HG03064 (cell line): ENCODE measurements around the gene WDR17.

ENCODE experiments used
- ATAC-seq: cut with Tn5 transposase; IDR thresholded peaks from one replicate; pipeline ENCODE4 v1.9.1; 2021; ENCODE audit warnings: low read depth; ENCODE audit not compliant: unreplicated experiment

The WDR17 gene

GRCh38 chr4:176084769-176085168 lies 19.1 kb downstream of the WDR17 start:
- ATAC-seq, result no peak

GRCh38 chr4:176090115-176090514 lies 24.5 kb downstream of the WDR17 start:
- no peak for ATAC-seq

DNA sequence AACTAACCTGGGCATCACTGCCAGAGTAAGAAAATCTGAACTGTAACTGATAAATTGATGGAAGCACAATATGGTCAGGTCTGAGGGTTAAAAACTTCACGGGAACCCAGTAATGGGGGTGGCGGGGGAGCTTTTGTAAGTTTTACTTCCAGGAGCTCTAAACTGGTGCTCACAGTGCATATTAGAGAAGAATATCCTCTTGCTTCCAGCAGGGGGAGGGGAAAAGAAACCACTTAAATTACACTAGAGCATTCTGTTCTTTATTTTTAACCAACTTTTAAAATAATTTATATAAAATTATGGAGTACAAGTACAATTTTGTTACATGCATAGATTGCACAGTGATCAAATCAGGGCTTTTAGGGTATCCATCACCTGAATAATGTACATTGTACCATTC lies 33.7 kb downstream of the WDR17 start:
- no peak for ATAC-seq

DNA sequence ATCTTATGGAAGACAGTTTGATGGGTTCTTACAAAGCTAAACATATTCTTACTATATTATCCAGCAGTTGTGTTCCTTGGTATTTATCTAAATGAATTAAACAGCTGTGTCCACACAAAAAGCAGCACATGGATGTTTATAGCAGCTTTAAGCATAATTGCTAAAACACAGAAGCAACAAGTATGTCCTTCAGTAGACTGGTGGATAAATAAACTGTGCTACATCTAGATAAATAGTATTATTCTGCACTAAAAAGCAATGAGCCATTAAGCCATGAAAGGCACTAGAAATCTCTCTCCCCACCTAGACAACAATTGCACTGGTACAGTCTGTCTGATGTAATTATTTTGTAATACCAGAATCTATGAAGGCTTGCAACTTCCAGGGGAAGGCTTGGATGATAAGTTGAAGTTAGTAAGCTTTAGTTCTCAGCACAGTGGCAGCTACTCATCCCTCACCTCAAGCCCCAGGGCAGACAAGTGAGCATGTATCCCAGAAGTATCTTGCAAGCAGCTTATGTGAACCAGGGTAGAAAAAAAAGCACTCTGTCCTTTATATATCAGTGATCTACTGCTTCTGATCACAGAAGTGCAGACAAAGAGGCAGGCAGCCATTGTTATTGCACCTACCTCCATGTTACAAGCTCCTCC lies 36.9 kb downstream of the WDR17 start:
- no peak for ATAC-seq

- ATAC-seq, result no peak
Observed at GRCh38 chr4:176107695-176108094, 42.1 kb downstream of the WDR17 start.

- peak; percentile 100 for ATAC-seq
Observed at GRCh38 chr4:176123710-176124407, 58.2 kb downstream of the WDR17 start.

- no peak for ATAC-seq
Observed at GRCh38 chr4:176125063-176125462, 59.4 kb downstream of the WDR17 start.

DNA sequence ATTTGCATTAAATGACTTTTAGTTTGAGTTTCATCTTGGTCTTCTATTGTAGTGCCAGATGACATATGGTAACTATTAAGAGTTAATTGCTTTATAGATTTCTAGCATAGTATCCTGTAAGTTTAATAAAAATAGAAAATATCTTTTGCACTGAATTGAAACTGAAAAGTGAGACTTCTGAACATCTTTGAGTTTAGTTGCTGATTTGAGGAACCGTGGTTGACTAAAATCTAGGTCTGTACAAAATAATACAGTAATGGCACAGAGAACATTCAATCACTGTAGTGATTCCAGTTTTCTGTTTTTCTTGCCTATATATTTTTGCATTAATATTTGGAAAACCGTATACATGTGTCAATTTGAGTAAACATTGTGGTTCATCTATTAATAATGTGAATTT lies 69.0 kb downstream of the WDR17 start:
- no peak for ATAC-seq

GRCh38 chr4:176137631-176138030 lies 72.0 kb downstream of the WDR17 start:
- no peak for ATAC-seq

DNA sequence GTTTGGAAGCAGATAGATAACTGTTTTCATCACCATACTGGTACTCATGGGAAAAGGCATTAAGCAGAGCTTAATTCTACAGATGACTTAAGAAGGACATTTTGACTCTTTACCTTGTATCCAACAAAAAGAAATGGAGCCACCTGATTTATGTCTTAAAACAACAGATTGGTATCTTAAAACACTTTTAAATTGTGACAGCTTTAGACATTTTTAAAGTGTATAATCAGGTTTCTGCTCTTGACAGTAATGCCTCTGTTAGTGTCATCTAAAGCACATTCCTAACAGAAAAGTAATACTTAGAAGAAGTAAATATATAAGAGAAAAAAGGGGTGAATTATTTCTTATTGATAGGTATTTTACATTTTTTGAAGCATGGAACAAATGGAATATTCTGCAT lies 73.9 kb downstream of the WDR17 start:
- no peak for ATAC-seq

DNA sequence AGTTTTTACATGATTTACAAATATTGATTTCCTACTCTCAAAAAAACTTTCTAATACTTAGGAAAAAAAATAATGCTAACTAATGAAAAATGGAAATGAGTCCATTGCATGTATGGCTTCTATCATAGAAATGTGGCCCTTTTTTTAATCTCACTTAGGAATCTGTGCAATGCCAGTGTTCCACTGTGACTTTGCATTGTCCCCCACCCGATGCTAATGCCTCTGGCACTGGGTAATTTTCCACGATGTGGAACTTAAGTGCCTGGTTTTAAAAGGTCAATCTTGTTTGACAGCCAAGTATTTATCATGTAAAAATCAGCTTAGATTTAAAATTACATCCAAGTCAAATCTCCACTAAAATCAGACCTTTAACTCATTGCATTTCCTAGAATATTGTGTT lies 76.6 kb downstream of the WDR17 start:
- ATAC-seq, result no peak

GRCh38 chr4:176149680-176150355 lies 84.2 kb downstream of the WDR17 start:
- ATAC-seq, result no peak

GRCh38 chr4:176150356-176150682 lies 84.7 kb downstream of the WDR17 start:
- no peak for ATAC-seq

DNA sequence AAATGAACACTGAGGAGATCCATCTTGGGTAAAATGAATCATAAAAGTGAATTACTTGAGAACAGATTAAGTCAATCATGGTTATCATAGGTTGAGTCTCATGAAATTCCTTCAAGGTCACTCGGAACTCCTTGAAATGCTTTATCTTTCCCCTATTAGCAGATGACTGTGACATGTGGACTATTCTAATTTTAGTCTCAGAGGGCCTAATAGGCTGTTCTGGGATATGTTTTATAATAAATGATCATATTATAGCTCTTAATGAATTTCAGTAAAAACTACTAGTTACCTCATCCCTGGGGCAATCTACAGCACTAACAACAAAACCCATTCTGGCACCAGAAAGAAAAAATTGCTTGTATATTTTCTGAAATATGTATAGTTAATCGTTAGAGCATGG lies 85.1 kb downstream of the WDR17 start:
- ATAC-seq, result no peak

DNA sequence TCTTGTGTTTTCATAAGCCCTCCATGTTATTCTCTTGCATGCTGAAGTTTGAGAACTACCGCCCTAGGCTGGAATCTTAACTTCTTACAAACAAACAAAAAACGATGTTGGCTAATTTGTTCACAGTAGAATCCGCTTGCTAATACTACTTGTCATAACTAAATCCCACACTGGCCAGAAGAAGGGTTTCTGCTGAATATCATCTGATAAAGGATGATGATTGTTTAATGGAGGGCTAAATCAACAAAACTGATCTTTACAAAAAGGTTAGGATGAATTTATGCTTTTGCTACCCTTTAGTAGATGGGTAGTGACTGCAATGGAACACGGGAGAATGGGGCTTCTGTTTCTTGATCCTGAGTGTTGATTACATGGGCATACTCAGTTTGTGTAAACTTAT lies 87.5 kb downstream of the WDR17 start:
- no peak for ATAC-seq

GRCh38 chr4:176156656-176157055 lies 91.0 kb downstream of the WDR17 start:
- no peak for ATAC-seq

- no peak for ATAC-seq
Observed at GRCh38 chr4:176163041-176163440, 97.4 kb downstream of the WDR17 start.

GRCh38 chr4:176185051-176185450 lies 119.4 kb downstream of the WDR17 start:
- no peak for ATAC-seq

GRCh38 chr4:176186067-176186466 lies 120.4 kb downstream of the WDR17 start:
- ATAC-seq, result no peak

DNA sequence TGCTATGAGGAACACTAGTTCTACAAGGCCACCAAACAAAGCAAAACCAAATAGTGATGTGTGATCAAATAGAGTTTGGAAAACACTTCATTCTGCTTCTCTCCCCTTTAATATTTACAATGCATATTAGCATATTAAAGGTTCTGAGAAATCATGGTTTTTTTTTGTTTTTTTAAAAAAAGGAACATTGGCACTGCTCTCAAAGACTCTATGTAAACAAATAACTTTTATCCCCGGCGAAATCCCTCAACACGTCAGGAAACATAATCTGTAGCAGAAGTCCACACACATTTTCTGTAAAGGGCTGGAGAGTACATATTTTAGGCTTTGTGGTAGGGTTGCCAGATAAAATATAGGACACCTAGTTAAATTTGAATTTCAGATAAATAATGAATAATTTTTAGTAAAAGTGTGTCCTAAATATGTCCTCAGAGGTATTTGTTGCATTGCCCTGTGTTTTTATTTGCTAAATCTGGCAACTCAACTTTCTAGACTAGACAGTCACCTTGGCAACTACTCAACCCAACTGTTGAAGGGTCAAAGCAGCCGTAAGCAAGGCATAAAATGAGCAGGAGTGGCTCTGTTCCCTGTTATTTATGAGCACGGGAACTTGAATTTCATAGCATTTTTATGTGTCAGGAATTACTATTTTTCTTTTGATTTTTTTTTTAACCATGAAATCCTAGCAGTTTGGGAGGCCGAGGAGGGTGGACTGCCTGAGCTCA lies 121.2 kb downstream of the WDR17 start:
- no peak for ATAC-seq

DNA sequence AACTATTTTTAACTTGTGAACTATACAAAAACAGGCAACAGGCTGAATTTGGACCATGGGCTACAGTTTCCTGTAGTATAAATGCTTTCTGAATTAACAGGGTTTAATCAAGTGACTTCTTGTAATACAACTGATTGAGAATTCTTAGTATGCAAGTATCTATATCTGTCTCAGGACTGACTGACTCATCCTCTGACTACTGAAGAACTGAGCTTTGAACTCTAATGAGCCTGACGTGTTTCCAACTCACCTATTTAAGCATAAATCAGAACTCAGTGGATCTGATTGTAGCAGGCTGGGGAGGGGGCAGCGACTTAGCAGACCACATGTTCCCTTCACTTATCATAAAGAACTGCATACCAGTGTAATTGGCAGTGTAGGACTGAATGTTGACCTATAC lies 122.0 kb downstream of the WDR17 start:
- ATAC-seq, result no peak
